ENCODE measurements around the gene PRPS1. TPM values are rescaled to one million over a fixed set of nuclear protein-coding genes. Genes with fewer than 3 reads are reported as not detected.

PRPS1 gene
- total and polyA plus RNA-seq, 9 of the 15 experiments (the other 6 are each of a cell fraction or from before 2014, with no cell fraction given), result 47.8 to 175 (median 79.6) TPM

- POLR2A ChIA-PET, result interaction anchor here (0.6 to 1.3 kb wide), 4 partner anchors 16 to 813 kb away, joined by 3 read pairs; partner anchors contain the start of gene NCBP2L
These were observed 31.0 kb downstream of the PRPS1 start for GRCh38 chrX:107659286-107659685.

More at GRCh38 chrX:107659286-107659685, 31.0 kb downstream of the PRPS1 start:
- no peaks in the 10 kb centered on the region for H3K9me1 ChIP-seq (ENCODE audit: control insufficient read depth, insufficient read depth, low read length)
- peaks cover 7 to 8% of the 10 kb centered on the region in 2 experiments; a peak in 3 of 5 replicates for H3K4me1 ChIP-seq (replicated peaks in 1 of 2; ENCODE audit: control insufficient read depth in 2 of 2, insufficient read depth in 2 of 2, low read length in 2 of 2)
- H2AFZ ChIP-seq (ENCODE audit: low read depth, low read length), result no peak overlapping the region
- CTCF ChIA-PET (ENCODE audit: low intra/inter-chr PET ratio), result interaction anchor here (0.7 to 2.3 kb wide), 4 partner anchors 14 to 234 kb away, joined by 3 to 22 read pairs (median 5); partner anchors contain the start of genes NCBP2L and TSC22D3
- TF ChIP-seq ZNF274 (IDR thresholded peaks at IDR 0.05; ENCODE audit: borderline replicate concordance, low read depth, low read length) (no peak), ZNF589 (CRISPR knock-in tag; IDR thresholded peaks at IDR 0.05; ENCODE audit: low read depth) (no peak), ZNF174 (CRISPR knock-in tag; IDR thresholded peaks at IDR 0.05) (no peak), TCF7 (IDR thresholded peaks at IDR 0.05; ENCODE audit: borderline replicate concordance) (no peak), ELF1 (tag; IDR thresholded peaks at IDR 0.05) (no peak), ZNF165 (CRISPR knock-in tag; IDR thresholded peaks at IDR 0.05; ENCODE audit: borderline replicate concordance) (no peak), CEBPG (CRISPR knock-in tag; IDR thresholded peaks at IDR 0.05) (no peak), CEBPG (tag; conservative IDR thresholded peaks at IDR 0.05 in 1 of 2, IDR thresholded peaks at IDR 0.05 in 1 of 2) (no peak)
- TF ChIP-seq, protein P1, sequence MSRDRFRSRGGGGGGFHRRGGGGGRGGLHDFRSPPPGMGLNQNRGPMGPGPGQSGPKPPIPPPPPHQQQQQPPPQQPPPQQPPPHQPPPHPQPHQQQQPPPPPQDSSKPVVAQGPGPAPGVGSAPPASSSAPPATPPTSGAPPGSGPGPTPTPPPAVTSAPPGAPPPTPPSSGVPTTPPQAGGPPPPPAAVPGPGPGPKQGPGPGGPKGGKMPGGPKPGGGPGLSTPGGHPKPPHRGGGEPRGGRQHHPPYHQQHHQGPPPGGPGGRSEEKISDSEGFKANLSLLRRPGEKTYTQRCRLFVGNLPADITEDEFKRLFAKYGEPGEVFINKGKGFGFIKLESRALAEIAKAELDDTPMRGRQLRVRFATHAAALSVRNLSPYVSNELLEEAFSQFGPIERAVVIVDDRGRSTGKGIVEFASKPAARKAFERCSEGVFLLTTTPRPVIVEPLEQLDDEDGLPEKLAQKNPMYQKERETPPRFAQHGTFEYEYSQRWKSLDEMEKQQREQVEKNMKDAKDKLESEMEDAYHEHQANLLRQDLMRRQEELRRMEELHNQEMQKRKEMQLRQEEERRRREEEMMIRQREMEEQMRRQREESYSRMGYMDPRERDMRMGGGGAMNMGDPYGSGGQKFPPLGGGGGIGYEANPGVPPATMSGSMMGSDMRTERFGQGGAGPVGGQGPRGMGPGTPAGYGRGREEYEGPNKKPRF (IDR thresholded peaks at IDR 0.05; ENCODE audit: low read depth, low read length), result no peak
- intact Hi-C loops (cut with micrococcal nuclease) (loop anchor here (1.0 to 10.0 kb wide), 3 partner anchors 118 to 774 kb away; partner anchors contain the start of gene NCBP2L), in situ Hi-C loops (cut with MboI) (no loop called here)
- DNase-seq (ENCODE audit: extremely low read depth in 1 of 4, low spot score in 3 of 4) (no peak), ATAC-seq (no peak), FAIRE-seq (no peak)
- no peaks in the 10 kb centered on the region for H3K27me3 ChIP-seq (ENCODE audit: control insufficient read depth in 2 of 2, insufficient read depth in 2 of 2, low read length in 2 of 2)
- H3K4me2 ChIP-seq (ENCODE audit: insufficient read depth, low read length), result no peak overlapping the region
- no peaks in the 10 kb centered on the region for H3K36me3 ChIP-seq (ENCODE audit: control insufficient read depth, insufficient read depth, low read length)
- no peaks in the 10 kb centered on the region for H3K9me3 ChIP-seq (replicated peaks; ENCODE audit: control insufficient read depth, insufficient read depth, low read depth, low read length)
- H4K20me1 ChIP-seq (replicated peaks; ENCODE audit: control insufficient read depth, insufficient read depth, low read length), result peaks cover 12% of the 10 kb centered on the region
- peak overlapping the region in 1 of 2 experiments; percentile 20; a peak in 1 of 4 replicates for H3K9ac ChIP-seq (ENCODE audit: insufficient read depth in 1 of 2, low read depth in 2 of 2, low read length in 2 of 2)
- no peaks in the 10 kb centered on the region for H3K79me2 ChIP-seq (ENCODE audit: control insufficient read depth, insufficient read depth, low read length)
- 0% methylated on average over 2 of the region's 4 CpGs for WGBS (ENCODE audit: insufficient coverage, low coverage, missing lambda C conversion rate)
- no peak overlapping the region for H3K4me3 ChIP-seq
- no peak overlapping the region for H3K27ac ChIP-seq (ENCODE audit: extremely low read depth, low read depth, low read length)
- BruUV-seq (replicated peaks), result no TSS peak
